Fibroblast of villous mesenchyme (primary cell): ENCODE measurements around the gene RSL1D1. TPM values are rescaled to one million over a fixed set of nuclear protein-coding genes. Genes with fewer than 3 reads are reported as not detected.
"Not testable (repeated sequence)": the region's sequence is repeated elsewhere in the genome, so short reads cannot be mapped to it uniquely, and the experiment has no call there.

Experiments
- DNase-seq: peaks from one replicate; pipeline ENCODE4 v3.0.0-alpha.2; 2010; ENCODE audit warnings: low read depth
- H3K4me3 ChIP-seq: 2 replicates; pipeline ENCODE4 v1.5.1; 2011; ENCODE audit warnings: low read depth, mild to moderate bottlenecking, low read length
- CTCF ChIP-seq: IDR thresholded peaks from 2 replicates; pipeline ENCODE4 v1.5.1; 2012; ENCODE audit warnings: low read depth, mild to moderate bottlenecking, low read length; ENCODE audit not compliant: insufficient read depth
- total RNA-seq: library from RNA; depleted of rRNA; stranded (reverse); fragments of >200 nt; gene quantifications from 2 replicates; pipeline ENCODE4 v1.2.3, GENCODE V29; 2012

Gene RSL1D1
- total RNA-seq, 1 donor = 117 TPM

- no peak for TF ChIP-seq CTCF
- no peak overlapping the region for H3K4me3 ChIP-seq
- no peak for DNase-seq
Observed at GRCh38 chr16:11816123-11816522, 35.2 kb downstream of the RSL1D1 start.

DNA sequence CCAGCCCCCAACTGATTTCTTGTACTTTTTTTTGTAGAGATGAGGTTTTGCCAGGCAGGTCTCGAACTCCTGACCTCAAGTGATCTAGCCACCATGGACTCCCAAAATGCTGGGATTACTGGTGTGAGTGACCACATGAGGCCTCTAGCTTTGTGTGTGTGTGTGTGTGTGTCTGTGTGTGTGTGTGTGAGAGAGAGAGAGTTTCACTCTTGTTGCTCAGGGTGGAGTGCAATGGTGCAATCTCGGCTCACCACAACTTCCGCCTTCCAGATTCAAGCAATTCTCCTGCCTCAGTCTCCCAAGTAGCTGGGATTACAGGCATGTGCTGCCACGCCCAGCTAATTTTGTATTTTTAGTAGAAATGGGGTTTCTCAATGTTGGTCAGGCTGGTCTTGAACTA, 36.5 kb downstream of the RSL1D1 start:
- not testable (repeated sequence) for H3K4me3 ChIP-seq, DNase-seq

DNA sequence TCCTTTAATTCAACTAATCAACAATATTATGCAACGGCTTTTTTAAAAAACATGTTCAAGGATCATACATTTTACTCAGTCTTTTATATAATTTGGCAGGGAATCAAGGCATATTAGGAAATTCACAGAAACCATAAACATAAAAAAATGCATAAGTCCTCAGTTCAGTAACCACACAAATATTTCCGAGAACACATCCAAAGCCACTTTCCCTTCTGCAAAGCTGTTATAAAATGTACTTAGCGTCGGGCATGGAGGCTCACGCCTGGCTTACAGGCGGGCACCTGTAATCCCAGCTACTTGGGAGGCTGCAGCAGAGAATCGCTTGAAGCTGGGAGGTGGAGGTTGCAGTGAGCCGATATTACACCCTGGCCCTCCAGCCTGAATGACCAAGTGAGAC, 44.6 kb downstream of the RSL1D1 start:
- peak; percentile 93 for DNase-seq
- no peak overlapping the region for H3K4me3 ChIP-seq
- TF ChIP-seq CTCF = no peak

GRCh38 chr16:11805556-11805955, 45.8 kb downstream of the RSL1D1 start:
- peak; percentile 64 for DNase-seq
- no peak for TF ChIP-seq CTCF

GRCh38 chr16:11801481-11802021, 49.8 kb downstream of the RSL1D1 start:
- DNase-seq = peak; percentile 77

More at GRCh38 chr16:11805556-11805955, 45.8 kb downstream of the RSL1D1 start:
- H3K4me3 ChIP-seq = no peak overlapping the region

GRCh38 chr16:11800382-11800718, 51.0 kb downstream of the RSL1D1 start:
- DNase-seq = peak; percentile 39
- no peak for TF ChIP-seq CTCF
- peak overlapping the region; percentile 25 for H3K4me3 ChIP-seq

More at GRCh38 chr16:11801481-11802021, 49.8 kb downstream of the RSL1D1 start:
- TF ChIP-seq CTCF = no peak
- no peak overlapping the region for H3K4me3 ChIP-seq

GRCh38 chr16:11799509-11800381, 51.6 kb downstream of the RSL1D1 start:
- peak; percentile 61 for DNase-seq
- TF ChIP-seq CTCF = no peak
- peak overlapping the region; percentile 25 for H3K4me3 ChIP-seq
